SK-MEL-5 (cell line): ENCODE measurements around the gene SLC22A3. TPM values are rescaled to one million over a fixed set of nuclear protein-coding genes. Genes with fewer than 3 reads are reported as not detected.

Source experiments
- DNase-seq: peaks from one replicate; pipeline ENCODE4 v3.0.0-alpha.2; 2016; ENCODE audit warnings: low read depth, low spot score
- in situ Hi-C: cut with HindIII; loops from 2 replicates; pipeline ENCODE4 v1.10.0; 2016; ENCODE audit warnings: low sequenced_read_pairs, high pct_unique_total_duplicates, low pct_unique_long_range_greater_than_20kb
- total RNA-seq: library from RNA; depleted of rRNA; stranded (reverse); fragments of >200 nt; shearing (Covaris generic); gene quantifications from 2 replicates; pipeline ENCODE4 v1.2.3, GENCODE V29; 2014

Gene SLC22A3
- total RNA-seq, 1 experiment from 2014 or later, result not detected

DNA sequence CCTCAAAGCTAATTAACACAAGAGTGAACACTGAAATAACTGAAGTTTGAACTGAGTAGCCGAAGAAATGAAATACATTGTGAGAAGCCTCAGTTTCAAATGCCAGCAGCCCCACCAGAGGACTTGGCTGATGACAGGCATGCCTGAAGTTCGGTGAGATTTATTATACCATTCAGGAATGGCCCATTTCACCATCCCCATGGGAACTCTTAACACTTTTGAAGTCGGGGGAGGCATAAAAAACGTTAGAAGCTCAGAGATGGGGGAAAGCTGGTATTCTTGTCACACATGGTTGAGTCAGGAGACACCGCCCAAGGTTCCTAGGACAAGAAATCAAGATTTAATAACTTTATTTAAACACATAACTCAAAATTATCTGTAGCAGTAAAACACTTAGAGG, 17.6 kb upstream of the SLC22A3 start:
- in situ Hi-C loops, result no loop called here
- DNase-seq, result no peak

DNA sequence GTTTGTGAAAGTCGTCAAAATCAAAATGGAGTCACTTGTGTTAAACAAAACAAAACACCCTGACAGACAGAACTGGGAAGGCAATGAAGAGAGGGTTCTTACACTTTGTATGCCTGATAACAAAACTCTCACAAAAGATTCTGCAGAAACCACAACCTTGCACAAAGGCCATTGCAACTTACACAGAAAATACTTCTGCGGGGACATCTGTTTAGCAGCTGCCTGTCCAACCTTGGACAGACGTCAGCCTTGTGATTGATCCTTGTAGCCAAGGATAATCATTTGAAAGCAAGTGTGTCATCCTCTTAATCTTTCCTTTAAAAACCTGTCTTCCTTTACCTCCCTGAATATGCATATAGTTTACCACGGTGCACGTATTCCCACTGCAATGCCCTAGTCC, 17.0 kb upstream of the SLC22A3 start:
- DNase-seq, result no peak
- in situ Hi-C loops, result no loop called here

DNA sequence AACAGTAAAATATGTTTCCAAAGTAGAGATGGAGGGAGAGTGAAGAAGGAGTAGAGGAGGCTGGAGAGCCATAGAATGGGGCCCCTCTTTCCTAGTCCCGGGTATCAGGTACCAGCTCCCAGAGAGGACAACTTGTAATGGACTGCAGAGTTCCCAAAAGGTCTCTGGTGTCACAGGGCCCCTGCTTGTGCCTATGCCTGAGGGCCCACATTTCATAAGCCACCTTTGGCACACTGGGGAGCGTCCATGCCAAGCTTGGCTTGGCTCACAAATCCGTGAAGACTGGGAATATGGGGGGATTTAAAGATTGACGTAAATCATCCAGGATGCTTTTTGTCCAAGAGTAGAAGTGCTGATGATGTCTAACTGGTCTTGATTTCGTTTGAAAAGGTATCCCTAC, 16.4 kb upstream of the SLC22A3 start:
- DNase-seq, result no peak
- in situ Hi-C loops, result no loop called here

DNA sequence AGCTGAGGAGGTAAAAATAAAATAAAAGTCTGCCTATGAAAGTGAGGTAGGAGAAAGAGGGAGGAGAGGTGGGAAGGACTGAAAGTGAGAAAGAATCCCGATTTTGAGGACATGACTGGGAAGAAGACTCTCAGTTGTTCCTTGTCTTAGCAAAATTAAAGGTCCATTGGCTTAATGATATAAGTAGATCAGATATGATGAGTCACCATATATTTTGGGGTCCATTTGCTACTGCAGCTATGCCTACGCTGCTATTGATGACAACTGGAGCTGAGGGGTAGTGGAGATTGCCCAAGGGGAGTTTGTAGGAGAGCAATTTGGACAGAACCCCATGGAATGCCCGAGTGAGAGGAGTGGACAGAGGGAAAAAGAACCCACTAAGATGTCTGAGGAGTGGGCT, 15.1 kb upstream of the SLC22A3 start:
- DNase-seq, result no peak
- in situ Hi-C loops, result no loop called here

DNA sequence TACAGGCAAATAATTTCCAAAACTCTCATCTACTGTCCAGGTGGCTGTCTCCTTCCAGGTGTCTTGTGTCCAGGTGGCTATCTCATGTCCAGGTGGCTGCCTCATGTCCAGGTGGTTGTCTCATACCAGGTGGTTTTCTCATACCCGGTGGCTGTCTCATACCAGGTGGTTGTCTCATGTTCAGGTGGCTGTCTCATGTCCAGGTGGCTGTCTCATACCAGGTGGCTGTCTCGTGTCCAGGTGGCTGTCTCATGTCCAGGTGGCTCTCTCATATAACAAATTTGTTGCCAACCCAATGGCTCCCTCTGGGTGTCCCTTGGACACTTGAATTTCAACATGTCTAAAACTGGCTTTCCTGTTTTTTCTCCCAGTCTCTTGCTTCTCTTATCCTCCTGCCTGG, 14.3 kb upstream of the SLC22A3 start:
- in situ Hi-C loops, result no loop called here
- DNase-seq, result no peak

DNA sequence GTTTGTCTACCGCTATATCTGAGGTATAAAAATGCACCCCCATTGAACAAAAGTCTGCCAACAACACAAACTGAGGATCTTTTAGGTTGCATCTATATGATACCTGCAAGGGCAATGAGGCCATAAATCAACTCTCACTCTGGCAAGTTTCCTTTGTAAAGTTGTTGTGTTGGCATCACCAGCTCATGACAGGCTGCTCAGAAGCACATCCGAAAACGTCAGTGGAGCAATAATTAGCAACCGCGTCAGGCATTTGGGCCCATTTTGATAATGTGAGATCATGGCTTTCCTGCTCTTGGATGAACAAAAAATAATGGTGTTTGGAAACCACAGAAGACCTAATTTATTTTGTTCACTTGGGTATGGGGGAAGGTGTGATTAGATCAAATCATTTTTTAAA, 12.0 kb upstream of the SLC22A3 start:
- no peak for DNase-seq
- in situ Hi-C loops, result no loop called here

DNA sequence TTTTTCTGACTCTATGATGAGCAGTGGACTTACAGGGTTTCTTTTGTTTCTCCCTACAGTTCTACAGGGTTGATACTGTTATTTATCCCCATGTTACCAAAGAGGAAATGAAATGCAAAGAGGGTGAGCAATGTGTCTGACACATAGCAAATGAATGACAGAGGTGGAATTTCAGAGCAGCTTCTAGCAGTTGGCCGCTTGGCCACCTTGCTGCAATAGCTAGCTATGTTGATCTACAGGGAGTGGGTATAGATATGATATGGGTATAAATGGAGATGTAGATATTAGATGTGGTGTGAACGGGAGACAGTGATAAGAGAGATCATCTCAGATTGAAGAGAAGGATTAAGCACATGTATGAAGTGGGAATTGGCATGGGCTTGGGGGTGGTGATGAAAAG, 10.9 kb upstream of the SLC22A3 start:
- in situ Hi-C loops, result no loop called here
- DNase-seq, result no peak

DNA sequence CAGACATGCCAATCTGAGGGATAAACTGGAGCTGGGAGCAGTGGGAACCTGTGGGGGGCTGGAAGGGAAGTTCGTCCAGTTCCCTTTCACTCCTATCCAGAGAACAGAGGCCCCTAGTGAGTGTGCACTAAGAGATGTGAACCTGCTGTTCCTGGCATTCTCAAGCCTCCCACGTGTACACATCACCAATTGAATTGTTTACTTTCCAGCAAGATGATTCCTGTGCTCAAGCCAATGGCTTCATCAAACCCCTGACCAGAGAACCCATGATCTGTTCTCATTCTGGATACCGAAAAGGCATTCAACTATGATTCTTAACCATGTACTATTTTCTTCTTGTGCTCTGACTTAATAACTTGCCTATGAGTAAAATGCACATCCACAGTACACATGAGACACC, 10.2 kb upstream of the SLC22A3 start:
- in situ Hi-C loops, result no loop called here
- DNase-seq, result no peak

DNA sequence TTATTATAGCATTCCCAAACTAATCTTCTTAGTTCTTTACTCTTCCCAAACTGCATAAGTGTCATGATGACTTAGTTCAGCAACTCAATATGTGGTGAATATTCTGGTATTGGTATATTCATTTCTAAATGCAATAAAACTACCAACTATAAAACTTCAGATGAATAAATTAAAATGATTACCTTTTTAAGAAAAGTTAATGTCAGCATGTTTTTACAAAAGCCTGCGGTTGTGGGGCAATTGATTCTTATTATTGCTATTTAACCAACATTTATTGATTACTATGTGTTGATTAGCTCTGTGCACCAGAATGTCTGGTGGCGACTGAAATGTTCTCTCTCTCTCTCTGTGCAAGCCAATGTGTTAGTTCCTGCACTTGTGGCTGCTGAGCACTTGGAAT, 5.0 kb upstream of the SLC22A3 start:
- in situ Hi-C loops, result no loop called here

DNA sequence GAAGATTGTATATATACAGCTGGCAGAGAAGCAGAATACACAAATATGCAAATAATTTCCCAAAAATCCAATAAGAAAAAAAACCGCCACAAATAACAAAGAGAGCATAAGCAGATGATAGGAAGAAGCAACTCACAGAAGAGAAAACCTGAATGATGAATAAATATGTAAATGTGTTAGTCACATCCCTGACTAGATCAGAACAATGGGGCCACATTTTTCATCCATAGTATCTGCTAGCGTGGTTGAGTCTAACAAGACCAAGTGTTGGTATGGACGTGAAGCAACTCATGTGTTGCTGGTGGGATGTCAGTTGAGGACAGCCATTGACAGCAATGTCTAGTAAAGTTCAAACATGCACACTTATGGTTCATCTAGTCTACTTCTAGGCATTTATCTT, 3.9 kb upstream of the SLC22A3 start:
- no peak for DNase-seq
- in situ Hi-C loops, result no loop called here

More for the DNA sequence above, 5.0 kb upstream of the SLC22A3 start:
- no peak for DNase-seq

DNA sequence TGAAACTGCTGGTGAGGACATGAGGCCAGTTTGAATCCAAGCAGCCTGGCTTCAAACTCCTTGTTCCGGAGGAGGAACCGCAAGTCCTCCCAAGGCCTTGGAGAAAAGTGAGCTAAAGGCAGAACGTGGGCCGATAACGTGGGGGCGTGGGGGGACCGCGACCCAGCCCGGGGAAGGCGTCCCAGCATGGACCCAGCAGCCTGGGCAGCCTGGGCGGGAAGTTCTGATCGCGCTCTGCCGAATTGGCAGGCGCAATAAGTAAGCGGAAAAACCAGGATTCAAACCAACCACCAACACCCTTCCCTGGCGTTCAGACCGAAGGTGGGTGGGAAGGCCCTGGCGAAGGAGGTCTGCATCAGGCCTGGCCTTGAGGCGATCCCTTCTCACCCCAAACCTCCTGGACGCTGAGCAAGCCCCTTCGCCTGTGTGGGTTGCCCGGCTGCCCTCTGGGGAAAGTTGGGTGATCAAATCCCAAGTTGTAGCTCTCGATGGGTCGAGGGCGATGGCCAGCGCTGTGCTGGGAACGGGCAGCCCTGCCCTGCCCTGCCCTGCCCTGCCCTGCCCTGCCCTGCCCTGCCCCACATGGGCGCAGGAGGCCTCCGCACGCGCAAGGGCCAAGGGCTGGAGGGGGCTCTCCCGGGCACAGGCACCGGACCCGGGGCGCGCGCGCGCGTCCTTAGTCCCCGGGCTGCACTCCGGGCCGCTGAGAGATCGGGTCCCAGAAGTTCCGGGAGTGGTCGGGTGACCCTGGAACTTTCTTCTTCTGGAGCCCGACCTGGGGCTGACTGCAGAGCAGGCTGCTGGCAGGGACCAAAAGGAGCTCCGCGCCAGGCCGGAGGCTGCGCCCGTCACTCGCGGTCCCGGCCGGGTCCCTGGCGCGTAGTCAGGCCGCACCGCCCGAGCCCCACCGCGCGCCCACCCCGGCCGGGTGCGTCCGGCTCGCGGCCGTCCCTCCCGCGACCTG, 637 bp upstream of the SLC22A3 start:
- in situ Hi-C loops, result no loop called here
- no peak for DNase-seq

DNA sequence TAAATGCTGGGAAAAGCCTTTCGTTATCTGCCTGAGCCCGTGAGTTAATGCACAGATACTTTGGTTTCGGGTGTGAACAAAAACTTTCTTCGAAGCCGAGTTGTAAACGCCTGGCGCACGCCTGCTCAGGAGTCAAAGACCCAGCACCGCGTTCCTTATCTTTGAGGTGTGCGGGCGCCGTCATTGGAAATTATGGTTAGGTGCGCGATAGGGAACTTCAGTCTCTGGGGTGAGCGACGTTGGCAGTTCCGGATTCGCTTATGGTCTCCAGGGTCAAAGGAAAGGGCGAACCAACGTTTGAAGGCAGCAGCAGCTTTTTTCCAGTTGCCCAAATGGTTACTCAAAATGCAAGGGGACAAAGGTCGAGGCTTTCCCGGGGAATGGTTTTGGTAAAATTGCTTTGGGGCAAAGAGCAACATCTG, 853 bp downstream of the SLC22A3 start:
- in situ Hi-C loops, result no loop called here
- DNase-seq, result no peak

DNA sequence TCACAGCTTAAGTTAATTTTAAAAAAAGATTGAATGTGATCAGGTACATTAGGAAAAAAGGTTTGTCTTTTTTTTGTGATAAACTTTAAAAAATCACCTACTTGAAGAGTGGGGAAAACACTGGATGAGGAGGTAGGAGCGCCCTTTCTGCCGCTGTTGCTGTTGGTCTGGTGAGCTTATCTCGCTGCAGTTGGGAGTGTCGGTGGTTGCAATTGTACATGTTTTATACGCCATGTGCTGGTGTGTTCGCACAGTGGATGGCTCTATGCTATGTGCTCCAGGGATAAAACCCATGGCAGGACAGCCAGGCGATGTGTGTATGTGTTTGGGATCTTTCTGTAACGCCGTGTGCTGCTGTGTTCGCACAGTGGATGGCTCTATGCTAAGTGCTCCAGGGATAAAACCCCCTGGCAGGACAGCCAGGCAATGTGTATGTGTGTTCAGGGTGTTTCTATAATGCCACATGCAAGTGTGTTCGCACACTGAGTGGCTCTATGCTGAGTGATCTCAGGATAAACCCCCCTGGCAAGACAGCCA, 1.7 kb downstream of the SLC22A3 start:
- in situ Hi-C loops, result no loop called here
- DNase-seq, result no peak

DNA sequence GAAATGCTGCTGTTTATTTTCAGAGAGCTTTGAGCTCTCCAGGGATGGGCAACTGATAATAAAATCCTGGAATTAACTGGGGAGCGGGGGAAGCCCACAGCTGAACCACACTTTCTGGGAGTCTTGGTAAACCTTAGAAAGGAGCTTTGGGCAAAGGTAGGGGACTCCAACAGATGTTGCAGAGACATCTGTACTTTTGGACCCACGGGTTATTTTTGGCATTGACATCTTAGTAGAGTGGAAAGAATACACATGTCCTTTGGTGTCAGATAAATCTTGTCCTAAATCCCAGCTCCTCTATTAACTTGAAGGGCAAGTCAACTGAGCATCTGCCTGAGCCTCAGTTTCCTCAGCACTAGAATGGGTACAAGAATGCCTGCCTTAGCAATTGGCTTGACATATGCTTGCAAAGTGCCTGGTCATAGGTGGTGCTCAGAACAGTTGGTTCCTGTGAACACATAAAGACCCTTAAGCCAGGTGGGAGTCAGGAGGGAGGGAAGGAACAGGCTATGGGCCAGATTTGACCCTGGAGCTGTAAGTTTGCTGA, 5.8 kb downstream of the SLC22A3 start:
- in situ Hi-C loops, result no loop called here

DNA sequence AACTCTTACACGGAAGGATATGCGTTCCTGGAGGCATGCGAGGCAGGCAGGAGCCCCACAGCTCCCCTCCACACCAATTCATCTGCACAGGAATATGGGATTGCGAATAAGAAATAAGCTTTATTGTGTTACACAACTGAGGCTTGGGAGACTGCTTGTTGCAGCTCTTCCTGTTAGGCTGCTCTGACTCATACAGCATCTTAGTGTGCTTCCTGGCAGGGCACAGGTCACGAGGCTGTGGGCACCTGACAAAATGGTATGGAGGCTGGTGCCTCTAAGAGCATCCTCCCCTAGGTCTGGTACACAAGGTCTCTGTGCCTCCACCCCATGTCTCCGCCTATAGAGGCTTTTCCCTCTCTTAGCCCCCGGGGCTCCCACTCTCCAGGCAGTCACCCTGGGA, 6.8 kb downstream of the SLC22A3 start:
- in situ Hi-C loops, result no loop called here
- DNase-seq, result no peak

More for the DNA sequence above, 5.8 kb downstream of the SLC22A3 start:
- no peak for DNase-seq

DNA sequence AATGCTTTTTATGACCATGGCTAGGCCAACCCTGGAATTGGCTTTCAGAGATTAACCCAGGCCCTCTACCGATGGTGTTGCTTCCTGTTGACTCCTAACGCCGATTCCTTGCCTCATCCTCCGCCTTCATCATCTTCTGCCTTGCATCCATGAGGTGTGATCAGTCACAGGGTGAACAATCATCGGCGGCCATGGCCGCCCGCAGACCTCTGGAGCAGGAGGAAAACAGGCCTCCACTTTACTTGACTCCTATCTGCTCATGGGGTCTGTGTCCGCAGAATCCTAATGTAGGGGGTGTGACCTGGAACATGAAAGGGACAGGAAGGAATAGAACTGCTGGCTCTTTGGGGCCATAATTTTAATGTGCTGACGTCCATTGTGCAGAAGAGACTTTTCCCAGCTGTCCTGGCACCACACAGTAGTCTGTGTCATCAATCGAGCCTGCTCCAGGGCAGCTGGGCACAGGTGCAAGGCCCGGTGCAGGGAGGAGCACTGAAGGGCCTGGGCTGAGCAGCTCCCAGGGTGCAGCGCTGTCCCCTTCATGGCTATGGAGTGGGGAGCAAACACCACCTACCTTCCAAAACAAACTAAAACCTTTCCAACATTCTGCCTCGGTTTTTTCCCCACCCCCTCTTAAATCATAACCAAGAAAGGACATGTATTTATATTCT, 8.0 kb downstream of the SLC22A3 start:
- no peak for DNase-seq
- in situ Hi-C loops, result no loop called here

DNA sequence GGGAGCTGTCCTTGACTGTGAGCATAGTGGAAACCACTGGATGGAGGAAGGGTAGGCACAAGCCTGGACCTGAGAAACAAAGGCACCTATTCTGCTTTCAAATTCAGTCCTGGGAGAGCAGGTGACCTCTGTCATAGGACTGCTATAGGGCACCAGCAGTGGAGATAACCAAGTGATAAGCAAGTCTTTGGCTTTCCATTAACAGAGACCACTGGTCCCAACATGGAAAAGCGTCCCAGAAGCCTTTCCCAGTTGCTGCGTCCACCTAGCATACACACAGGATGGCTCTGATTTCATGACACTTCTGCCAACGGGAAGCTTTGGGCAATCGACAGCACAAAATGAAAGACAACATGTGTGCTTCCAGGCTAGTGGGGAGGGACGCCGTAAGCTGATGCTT, 8.9 kb downstream of the SLC22A3 start:
- in situ Hi-C loops, result no loop called here
- DNase-seq, result no peak
